ENCODE data around the gene RNF225.
A peak's percentile ranks its signal among the peaks of the same experiment; 100 is the strongest.
"Not testable (repeated sequence)": the region's sequence is repeated elsewhere in the genome, so short reads cannot be mapped to it uniquely, and the experiment has no call there.

Gene RNF225

DNA sequence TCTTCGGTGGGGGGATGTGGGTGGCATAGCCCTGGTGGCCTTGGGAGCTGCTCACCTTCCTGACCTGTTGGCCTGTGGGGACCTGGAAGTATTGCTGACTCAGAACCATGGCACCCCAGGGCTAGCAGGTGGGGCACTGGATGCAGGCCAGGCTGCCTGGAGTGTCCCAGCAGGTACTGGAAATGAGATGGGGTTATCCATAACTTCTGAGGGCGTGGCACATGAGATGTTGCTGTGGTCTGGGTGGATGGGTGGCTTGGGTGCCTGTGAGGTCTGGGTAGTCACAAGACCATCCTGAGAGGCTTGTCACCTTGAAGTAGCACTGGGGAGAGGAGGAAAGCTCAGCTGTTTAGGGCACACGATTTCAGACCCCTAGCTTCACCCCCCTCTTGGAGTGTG is 636 bp upstream of the RNF225 start:
- H3K27ac Mint-ChIP-seq = no peak overlapping the region
- H3K4me1 Mint-ChIP-seq = peaks cover 21% of the 10 kb centered on the region
- peaks cover 71% of the 10 kb centered on the region for H3K36me3 Mint-ChIP-seq
- ATAC-seq = peak; percentile 3
- no peak overlapping the region for H3K4me3 Mint-ChIP-seq
- no peak for DNase-seq (ENCODE audit: low spot score in 2 of 2)
- H3K9me3 Mint-ChIP-seq = no peaks in the 10 kb centered on the region

DNA sequence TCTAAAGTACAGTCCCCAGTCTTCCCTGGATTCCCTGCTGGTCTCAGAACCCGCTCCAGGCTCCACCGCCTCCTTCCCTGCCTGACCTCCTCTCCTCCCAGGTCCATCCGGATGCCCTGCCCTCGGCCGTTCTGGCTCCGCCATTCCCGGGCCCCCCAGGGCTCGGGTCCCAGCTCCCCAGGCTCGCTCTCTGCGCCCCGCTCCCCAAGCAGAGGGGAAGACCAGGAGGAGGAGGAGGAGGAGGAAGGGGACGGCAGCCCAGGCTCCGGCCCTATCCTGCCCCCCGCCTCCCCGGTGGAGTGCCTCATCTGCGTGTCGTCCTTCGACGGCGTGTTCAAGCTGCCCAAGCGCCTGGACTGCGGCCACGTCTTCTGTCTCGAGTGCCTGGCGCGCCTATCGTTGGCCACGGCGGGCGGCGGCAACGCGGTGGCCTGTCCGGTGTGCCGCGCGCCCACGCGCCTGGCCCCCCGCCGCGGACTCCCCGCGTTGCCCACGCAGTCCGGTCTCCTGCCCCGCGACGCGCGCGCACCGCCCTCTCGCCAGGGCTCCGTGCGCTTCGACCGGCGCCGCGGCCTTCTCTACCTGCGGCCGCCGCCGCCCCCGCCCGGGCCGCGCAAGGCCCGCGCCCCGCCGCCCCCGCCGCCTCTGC is 647 bp downstream of the RNF225 start:
- Mint-ChIP-seq H3K4me3 (no peak overlapping the region), H3K36me3 (peaks cover 60% of the 10 kb centered on the region), H3K9me3 (no peaks in the 10 kb centered on the region), H3K4me1 (peaks cover 32% of the 10 kb centered on the region), H3K27ac (no peak overlapping the region)
- ATAC-seq = no peak
- peak in 1 of 2 donors; percentile 56 for DNase-seq (ENCODE audit: low spot score in 2 of 2)

DNA sequence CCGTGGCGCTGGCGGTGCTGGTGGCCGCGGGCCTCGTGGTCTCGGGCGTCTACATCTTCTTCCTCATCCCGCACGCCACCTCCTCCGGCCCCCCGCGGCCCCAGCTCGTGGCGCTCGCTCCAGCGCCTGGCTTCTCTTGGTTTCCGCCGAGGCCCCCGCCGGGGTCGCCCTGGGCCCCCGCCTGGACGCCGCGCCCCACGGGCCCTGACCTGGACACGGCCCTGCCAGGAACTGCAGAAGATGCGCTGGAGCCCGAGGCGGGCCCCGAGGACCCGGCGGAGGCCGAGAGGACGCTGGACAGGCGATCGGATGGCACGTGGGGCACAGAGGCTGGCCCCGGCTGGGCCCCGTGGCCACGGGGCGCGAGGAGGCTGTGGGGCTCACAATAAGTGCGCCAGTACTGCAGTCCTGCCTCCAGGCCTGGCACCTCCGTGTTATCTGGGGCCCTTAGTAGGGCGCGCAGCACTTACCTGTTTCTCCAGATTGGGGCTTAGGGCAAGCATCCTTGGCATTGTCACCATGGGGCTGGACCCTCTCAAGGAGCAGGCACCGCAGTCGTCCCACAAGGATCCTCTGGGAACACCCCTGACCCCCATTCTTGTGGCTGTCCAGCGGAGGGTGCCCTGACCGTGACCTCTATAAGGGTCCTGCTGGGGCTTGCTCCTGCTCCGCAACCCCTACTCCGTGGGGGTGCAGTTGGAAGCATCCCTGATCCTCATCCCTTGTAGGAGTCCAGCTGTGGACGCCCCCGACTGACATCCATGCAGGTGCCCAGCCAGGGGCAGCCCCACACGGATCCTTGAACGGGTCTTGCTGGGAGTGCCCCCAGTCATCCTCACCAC is 1.5 kb downstream of the RNF225 start:
- ATAC-seq (no peak), DNase-seq (ENCODE audit: low spot score in 2 of 2) (no peak)
- Mint-ChIP-seq H3K36me3 (peaks cover 57% of the 10 kb centered on the region), H3K4me1 (peaks cover 37% of the 10 kb centered on the region), H3K27ac (no peak overlapping the region), H3K9me3 (no peaks in the 10 kb centered on the region), H3K4me3 (no peak overlapping the region)

DNA sequence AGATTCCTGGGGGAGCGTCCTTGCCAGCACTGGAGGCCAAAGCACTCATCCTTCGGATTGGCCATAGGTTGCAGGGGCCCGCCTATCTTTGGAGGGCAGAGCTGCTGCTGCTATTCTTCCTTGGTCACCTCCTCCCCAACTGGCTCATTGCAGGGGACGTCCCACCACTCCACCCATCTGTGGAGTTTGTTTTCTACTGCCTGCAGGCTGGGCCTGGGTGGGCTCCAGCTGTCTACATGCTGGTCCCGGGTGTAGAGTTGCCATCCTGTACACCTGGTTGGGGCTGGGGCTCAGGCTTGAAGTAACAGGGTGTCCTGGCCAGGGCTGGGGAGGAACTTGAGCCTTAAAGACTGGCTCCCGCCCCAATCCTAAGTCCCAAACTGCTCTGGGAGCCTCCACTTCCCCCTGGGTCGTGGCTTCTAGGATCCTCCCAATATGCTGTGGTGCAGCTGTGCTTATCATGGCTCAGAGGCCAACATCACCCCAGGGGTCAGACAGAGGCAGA is 2.1 kb downstream of the RNF225 start:
- H3K9me3 Mint-ChIP-seq = no peaks in the 10 kb centered on the region
- ATAC-seq (no peak), DNase-seq (ENCODE audit: low spot score in 2 of 2) (no peak)
- no peak overlapping the region for H3K27ac Mint-ChIP-seq
- peaks cover 37% of the 10 kb centered on the region for H3K4me1 Mint-ChIP-seq
- no peak overlapping the region for H3K4me3 Mint-ChIP-seq
- peaks cover 51% of the 10 kb centered on the region for H3K36me3 Mint-ChIP-seq

DNA sequence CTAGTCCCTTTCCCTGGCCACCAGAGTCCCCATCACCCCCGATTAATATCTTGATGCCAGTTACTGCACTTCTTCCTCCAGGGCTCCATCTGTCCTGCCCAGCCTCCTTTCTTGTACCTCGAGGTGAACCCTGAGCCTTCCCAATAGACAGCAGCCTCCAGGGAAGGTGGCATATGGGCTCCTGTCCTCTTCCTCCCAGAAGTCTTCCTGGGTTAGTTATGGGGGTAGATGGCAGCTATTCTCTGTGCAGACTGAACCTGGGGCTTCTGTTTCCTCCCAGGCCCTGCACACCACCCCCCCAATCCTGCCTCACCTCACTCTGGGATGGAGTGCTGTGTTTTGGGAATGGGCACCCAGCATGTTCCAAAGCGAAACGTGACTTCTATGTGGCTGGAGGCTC is 2.6 kb downstream of the RNF225 start:
- peaks cover 46% of the 10 kb centered on the region for H3K36me3 Mint-ChIP-seq

DNA sequence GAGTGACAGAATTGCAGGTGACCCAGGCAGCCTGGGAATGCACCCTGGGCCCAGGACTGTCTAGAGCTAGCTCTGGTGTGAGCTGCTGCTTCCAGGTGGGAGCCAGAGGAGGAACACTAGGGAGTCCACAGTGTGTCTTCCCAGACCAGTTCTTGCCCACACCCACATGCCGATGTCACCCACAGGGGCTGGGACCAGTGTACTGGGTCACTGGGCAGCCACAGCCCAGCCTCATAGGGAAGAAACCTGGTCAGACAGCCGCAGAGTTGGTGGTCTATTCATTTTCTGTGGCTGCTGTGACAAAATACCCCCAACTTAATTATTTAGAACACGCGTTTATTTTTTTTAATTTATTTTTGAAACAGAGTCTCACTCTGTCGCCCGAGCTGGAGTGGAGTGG is 3.1 kb downstream of the RNF225 start:
- Mint-ChIP-seq H3K9me3 (no peaks in the 10 kb centered on the region), H3K4me1 (peaks cover 32% of the 10 kb centered on the region), H3K27ac (no peak overlapping the region), H3K4me3 (no peak overlapping the region), H3K36me3 (peaks cover 41% of the 10 kb centered on the region)
- ATAC-seq (no peak), DNase-seq (ENCODE audit: low spot score in 2 of 2) (no peak)

More for the DNA sequence above, 2.6 kb downstream of the RNF225 start:
- no peaks in the 10 kb centered on the region for H3K9me3 Mint-ChIP-seq
- no peak for ATAC-seq
- DNase-seq (ENCODE audit: low spot score in 2 of 2) = no peak
- H3K27ac Mint-ChIP-seq = no peak overlapping the region
- peaks cover 32% of the 10 kb centered on the region for H3K4me1 Mint-ChIP-seq
- H3K4me3 Mint-ChIP-seq = no peak overlapping the region

DNA sequence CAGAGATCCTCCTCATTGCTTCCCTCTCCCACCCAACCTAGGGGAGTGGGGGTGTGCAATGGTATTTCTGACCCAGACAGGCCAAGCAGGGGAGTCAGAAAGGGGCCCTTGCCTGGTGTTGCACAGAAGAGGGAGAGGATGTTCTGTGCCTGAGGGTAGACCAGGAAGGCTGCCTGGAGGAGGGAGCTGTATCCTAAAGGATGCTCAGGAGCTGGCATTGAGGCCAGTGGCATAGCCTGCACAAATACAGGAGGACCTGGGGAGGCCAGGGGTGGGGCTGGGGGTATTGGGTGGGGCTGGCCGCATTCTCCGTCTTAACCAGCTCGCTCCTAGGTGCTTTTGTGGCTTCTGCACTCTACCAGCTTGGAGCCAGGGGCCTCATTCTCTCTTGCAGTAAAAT is 4.4 kb downstream of the RNF225 start:
- Mint-ChIP-seq H3K4me3 (peak overlapping the region; percentile 88), H3K36me3 (peaks cover 28% of the 10 kb centered on the region), H3K27ac (no peak overlapping the region), H3K4me1 (peaks cover 22% of the 10 kb centered on the region), H3K9me3 (no peaks in the 10 kb centered on the region)
- DNase-seq (ENCODE audit: low spot score in 2 of 2) (no peak), ATAC-seq (no peak)

DNA sequence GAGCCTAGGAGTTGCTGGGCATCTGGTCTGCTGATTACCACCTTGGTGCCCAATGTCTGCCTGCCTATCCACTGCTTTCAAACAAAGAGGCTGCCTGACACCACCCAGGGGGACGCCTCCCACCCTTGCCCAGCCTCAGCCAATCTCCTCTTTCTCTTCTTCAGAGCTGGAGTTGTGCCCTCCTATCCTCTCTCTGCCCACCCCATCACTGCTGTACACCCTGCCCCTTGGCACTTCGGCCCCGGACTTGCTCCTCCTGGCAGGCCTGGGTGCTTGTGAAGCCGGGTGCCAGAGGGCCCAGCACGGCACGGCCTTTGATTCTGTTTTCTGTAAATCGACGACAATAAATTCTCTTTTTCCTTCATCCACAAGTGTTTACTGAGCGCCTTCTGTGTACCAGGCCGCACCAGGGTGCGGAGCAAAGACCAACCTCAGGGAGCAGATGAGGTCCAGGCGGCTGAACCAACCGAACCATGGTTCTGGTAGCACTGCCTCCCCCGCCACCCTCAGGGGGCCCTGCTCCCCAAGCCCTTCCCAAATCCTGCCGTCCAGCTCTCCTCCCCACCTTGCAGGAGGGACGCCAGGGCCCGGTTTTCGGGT is 5.0 kb downstream of the RNF225 start:
- Mint-ChIP-seq H3K4me3 (peak overlapping the region; percentile 88), H3K4me1 (peaks cover 22% of the 10 kb centered on the region), H3K27ac (peak overlapping the region; percentile 96), H3K9me3 (no peaks in the 10 kb centered on the region), H3K36me3 (peaks cover 22% of the 10 kb centered on the region)
- DNase-seq (ENCODE audit: low spot score in 2 of 2) (no peak), ATAC-seq (no peak)

DNA sequence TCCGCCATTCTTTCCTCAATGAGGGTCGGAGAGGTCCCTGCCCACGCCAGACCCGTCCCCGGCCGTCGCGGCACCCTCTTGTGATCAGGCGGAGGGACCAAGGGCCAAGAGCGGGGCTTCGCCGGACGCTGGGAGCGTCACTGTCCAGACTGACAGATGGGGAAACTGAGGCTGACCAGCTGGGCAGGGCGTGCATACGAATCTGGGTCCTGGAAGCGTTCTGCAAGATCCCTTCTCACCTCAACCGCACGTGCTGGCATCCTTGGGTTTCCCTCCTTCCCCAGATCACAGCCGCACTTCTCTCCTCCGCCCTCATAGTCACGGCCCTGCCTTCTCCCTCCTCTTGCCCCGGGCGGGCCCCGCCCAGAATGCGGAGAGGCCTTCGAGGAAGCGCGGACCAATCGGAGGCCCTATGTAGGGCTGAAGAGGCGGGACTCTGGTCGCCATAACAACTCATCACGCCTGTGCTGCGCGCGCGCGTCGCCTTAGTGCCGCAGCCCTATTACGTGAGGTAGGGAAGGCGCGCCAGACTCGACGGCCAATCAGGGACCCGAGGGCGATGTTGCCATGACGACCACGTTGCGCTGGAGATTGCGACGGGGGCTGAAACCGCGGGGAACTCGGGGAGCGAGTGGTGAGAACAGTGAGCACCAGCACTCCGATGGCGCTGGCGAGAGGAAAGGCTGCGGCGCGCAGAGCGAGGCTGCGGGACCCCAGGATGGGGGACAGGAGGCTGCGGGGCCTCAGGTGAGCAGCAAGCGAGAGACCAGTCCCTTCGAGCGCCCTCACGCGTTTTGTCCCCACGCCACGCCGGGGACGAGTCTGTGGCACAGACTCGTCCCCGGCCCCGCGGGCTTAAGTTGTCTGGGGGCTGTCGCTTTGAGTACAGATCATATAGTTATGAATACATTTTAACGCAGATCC is 5.7 kb downstream of the RNF225 start:
- Mint-ChIP-seq H3K36me3 (peaks cover 15% of the 10 kb centered on the region), H3K4me1 (peaks cover 15% of the 10 kb centered on the region), H3K9me3 (no peaks in the 10 kb centered on the region), H3K27ac (peak overlapping the region; percentile 96), H3K4me3 (peak overlapping the region; percentile 88)
- peak; percentile 98 for ATAC-seq
- DNase-seq (ENCODE audit: low spot score in 2 of 2) = peak; percentile 97 to 99

DNA sequence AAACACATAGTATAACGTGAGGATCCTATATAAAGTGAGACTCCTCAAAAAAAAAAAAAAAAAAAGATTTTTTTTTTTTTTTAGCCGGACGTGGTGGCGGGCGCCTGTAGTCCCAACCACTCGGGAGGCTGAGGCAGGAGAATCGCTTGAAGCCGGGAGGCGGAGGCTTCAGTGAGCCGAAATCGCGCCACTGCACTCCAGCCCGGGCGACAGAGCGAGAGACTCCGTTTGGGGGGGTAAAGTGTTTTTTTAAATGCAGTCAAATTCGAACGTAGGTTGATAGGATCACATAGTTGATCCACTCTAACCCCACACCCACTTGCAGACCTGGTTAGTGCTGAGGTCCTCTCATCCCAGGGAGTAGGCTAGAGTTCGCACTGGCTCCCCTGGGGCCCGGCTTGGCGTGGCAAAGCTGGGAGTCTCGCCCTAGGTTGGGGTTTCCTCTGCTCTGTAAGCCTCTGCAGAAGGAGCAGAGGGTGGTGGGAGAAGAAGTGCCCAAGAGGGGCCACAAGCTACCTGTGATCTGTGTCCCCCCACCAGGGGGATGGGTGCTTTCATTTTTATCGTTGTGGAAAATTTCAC is 6.5 kb downstream of the RNF225 start:
- no peak for DNase-seq (ENCODE audit: low spot score in 2 of 2)
- Mint-ChIP-seq H3K27ac (peak overlapping the region; percentile 96), H3K4me3 (peak overlapping the region; percentile 88), H3K4me1 (peaks cover 23% of the 10 kb centered on the region), H3K9me3 (no peaks in the 10 kb centered on the region), H3K36me3 (peaks cover 15% of the 10 kb centered on the region)
- no peak for ATAC-seq

DNA sequence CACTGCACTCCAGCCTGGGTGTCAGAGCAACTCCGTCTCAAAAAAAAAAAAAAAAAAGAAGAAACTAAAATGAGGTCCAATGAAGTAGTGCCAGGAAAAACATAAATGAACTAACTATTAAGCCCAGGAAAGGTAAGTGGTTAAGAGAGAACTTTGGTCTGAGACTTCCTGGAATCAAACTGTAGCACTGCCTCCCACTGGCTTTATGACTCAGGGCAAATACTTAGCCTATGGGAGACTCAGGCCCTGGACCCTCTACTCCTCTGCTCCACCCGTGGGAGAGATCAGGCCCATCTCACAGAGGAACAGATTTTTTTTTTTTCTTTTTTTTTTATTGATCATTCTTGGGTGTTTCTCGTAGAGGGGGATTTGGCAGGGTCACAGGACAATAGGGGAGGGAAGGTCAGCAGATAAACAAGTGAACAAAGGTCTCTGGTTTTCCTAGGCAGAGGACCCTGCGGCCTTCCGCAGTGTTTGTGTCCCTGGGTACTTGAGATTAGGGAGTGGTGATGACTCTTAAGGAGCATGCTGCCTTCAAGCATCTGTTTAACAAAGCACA is 8.5 kb downstream of the RNF225 start:
- peaks cover 39% of the 10 kb centered on the region for H3K4me1 Mint-ChIP-seq
- peaks cover 15% of the 10 kb centered on the region for H3K36me3 Mint-ChIP-seq
- not testable (repeated sequence) for DNase-seq (ENCODE audit: low spot score in 2 of 2); H3K27ac Mint-ChIP-seq; H3K4me3 Mint-ChIP-seq; H3K9me3 Mint-ChIP-seq; ATAC-seq

DNA sequence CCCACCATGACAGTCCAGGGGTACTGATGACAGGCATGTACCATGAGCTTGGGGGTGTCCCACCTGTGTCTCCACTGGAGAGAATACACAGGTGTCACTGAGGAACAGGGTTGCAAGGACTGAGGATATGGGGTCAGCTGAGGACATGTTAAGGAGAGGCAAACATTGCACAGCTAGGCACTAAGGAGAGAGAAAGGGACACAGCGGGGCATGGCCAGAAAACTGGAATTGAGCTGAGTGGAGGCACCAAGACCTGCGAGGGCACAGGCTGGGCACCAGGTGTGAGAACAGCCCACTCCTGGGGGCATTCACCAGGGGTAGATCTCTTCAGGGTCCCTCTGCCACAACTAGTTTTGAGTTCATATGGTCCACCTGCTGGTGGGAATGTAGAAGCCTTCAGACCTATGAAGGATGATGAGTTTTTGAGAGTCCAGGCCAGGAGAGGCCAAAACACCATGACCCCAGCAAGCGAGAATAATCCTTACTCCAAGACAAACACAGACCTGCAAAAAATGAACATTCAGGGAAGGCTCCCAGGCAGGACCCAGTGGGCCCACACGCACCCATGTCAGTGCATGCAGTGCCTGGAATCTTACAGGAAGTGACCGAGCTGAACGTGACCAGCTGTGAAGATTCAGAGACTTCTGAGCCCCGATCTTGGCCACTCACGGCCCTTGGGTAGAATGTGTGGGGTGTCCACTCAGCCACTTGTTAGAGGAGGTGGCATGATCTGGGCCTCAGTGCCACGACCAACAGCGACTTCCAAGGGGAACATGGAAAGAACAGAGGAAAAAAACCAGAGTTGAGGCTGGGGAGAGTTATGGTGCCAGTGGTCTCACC is 11.6 kb downstream of the RNF225 start:
- Mint-ChIP-seq H3K4me1 (peaks cover 37% of the 10 kb centered on the region), H3K9me3 (no peaks in the 10 kb centered on the region), H3K27ac (peak overlapping the region; percentile 90), H3K36me3 (peaks cover 14% of the 10 kb centered on the region), H3K4me3 (peak overlapping the region; percentile 92)
- ATAC-seq = no peak
- no peak for DNase-seq (ENCODE audit: low spot score in 2 of 2)

DNA sequence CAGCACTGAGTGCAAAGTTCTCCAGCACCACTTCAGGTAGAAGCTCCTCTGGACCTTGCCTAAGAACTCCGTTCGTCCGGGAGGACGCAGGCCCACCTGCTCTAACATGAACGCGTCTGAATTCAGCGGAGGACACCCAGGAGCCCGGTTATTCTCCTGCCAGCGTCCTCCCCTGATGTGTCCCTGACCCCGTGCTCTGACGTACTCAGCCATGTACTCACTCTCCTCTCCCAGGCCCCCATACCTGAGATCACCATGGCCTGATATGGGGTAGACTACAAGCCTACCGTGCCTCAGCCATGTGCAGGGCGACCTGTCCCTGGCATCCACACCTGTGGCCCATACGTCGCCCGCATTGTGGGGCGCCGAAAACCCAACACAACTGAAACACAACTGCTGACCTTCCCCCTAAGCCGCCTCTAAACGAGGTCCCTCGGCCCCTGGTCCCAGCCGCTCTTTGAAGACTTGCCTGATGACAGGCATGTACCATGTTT is 12.2 kb downstream of the RNF225 start:
- DNase-seq (ENCODE audit: low spot score in 2 of 2) = no peak
- peak overlapping the region; percentile 92 for H3K4me3 Mint-ChIP-seq
- H3K9me3 Mint-ChIP-seq = no peaks in the 10 kb centered on the region
- ATAC-seq = peak; percentile 49
- H3K27ac Mint-ChIP-seq = peak overlapping the region; percentile 90
- peaks cover 37% of the 10 kb centered on the region for H3K4me1 Mint-ChIP-seq
- H3K36me3 Mint-ChIP-seq = peaks cover 20% of the 10 kb centered on the region

Measured in stimulated activated effector memory CD8-positive, alpha-beta T cell treated with anti-CD3 and anti-CD28 coated beads, Interleukin-12 subunit alpha, Interleukin-12 subunit beta, amount 100 ng/mL, for 72 hours (primary cell).